ENCODE data around the gene SLC25A21.

Gene SLC25A21

DNA sequence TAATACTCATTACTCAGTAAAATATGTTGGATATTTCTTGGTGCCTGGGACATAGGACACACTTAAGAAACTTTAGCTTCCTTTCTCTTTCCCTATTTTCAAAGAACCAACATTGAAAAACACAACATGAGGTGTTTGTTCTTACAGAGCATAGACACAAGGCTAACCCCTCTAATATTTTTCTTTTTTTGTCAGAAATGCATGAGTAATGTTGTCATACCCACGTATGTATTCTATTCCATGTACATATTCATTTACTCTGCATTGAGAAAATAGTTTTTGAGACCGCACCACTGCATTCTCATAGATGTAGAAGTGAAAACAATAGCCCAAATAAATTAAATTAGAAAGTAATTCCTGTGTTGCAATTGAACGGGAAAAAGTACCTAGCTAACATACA is 497.7 kb downstream of the SLC25A21 start (continued):
- TF ChIP-seq, protein P1, sequence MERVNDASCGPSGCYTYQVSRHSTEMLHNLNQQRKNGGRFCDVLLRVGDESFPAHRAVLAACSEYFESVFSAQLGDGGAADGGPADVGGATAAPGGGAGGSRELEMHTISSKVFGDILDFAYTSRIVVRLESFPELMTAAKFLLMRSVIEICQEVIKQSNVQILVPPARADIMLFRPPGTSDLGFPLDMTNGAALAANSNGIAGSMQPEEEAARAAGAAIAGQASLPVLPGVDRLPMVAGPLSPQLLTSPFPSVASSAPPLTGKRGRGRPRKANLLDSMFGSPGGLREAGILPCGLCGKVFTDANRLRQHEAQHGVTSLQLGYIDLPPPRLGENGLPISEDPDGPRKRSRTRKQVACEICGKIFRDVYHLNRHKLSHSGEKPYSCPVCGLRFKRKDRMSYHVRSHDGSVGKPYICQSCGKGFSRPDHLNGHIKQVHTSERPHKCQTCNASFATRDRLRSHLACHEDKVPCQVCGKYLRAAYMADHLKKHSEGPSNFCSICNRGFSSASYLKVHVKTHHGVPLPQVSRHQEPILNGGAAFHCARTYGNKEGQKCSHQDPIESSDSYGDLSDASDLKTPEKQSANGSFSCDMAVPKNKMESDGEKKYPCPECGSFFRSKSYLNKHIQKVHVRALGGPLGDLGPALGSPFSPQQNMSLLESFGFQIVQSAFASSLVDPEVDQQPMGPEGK (tag by site-specific recombination; IDR thresholded peaks at IDR 0.05) = no peak
- TF ChIP-seq TCF7L2 (IDR thresholded peaks at IDR 0.05; ENCODE audit: borderline replicate concordance, low read depth, low read length) = no peak
- TF ChIP-seq ZNF174 (tag by site-specific recombination; IDR thresholded peaks at IDR 0.05) = no peak

DNA sequence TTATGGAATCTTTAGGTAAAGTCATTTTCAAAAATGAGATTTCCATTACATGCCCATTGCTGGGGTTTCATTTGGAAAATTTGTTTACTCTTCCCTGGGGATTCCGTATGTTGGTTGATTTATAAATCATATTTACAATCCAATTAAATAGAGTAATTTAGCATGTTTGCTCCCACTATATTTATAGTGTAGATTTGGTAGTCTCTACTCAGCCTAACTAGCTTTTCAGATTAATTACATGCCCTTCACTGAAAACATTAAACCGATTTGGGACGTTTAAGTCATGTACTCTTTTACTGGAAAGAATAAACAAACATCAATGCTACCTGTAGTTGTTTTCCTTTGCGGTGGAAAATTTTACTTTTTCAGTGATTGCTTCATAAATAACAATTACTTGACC is 500.3 kb downstream of the SLC25A21 start:
- H3K36me3 ChIP-seq (ENCODE audit: control insufficient read depth in 2 of 2, insufficient read depth in 1 of 2, low read length in 2 of 2) = peaks cover 10 to 13% of the 10 kb centered on the region in 2 experiments
- POLR2A ChIA-PET = no interaction called here
- peaks cover 9% of the 10 kb centered on the region for H3K4me1 ChIP-seq (ENCODE audit: control insufficient read depth, insufficient read depth, low read length)
- no peak overlapping the region for H3K4me3 ChIP-seq (ENCODE audit: low read depth, low read length)
- no peaks in the 10 kb centered on the region for H3K9me3 ChIP-seq (ENCODE audit: control insufficient read depth, insufficient read depth, low read depth, low read length)
- H3K27ac ChIP-seq (ENCODE audit: extremely low read depth, low read depth, low read length) = no peak overlapping the region
- CTCF ChIA-PET = no interaction called here
- TF ChIP-seq MZF1 (tag by site-specific recombination; IDR thresholded peaks at IDR 0.05; ENCODE audit: borderline replicate concordance) (no peak), ZNF76 (tag by site-specific recombination; IDR thresholded peaks at IDR 0.05; ENCODE audit: borderline replicate concordance, low read depth) (no peak), ZNF169 (tag by site-specific recombination; IDR thresholded peaks at IDR 0.05) (no peak), GLIS1 (tag by site-specific recombination; IDR thresholded peaks at IDR 0.05) (peak; percentile 56), ZNF600 (tag by site-specific recombination; IDR thresholded peaks at IDR 0.05) (no peak), SCRT2 (tag by site-specific recombination; IDR thresholded peaks at IDR 0.05) (peak; percentile 46; the same call in 1 of the 2 replicates), ZNF211 (tag by site-specific recombination; IDR thresholded peaks at IDR 0.05; ENCODE audit: low read depth) (no peak), REPIN1 (tag by site-specific recombination; IDR thresholded peaks at IDR 0.05; ENCODE audit: low read depth) (no peak), SP7 (tag by site-specific recombination; IDR thresholded peaks at IDR 0.05) (peak; percentile 48), ZBTB21 (tag by site-specific recombination; IDR thresholded peaks at IDR 0.05) (no peak), ZNF596 (tag by site-specific recombination; IDR thresholded peaks at IDR 0.05) (0 out of 2 replicates have a peak, but pooled peaks have one; percentile 14), GLI4 (tag by site-specific recombination; IDR thresholded peaks at IDR 0.05) (no peak), ZSCAN30 (tag by site-specific recombination; IDR thresholded peaks at IDR 0.05) (peak; percentile 13; the same call in 1 of the 2 replicates), OVOL3 (tag by site-specific recombination; IDR thresholded peaks at IDR 0.05) (peak; percentile 55; the same call in 1 of the 2 replicates), ZXDB (tag by site-specific recombination; IDR thresholded peaks at IDR 0.05) (no peak), WT1 (tag by site-specific recombination; IDR thresholded peaks at IDR 0.05) (peak; percentile 93), ZNF585B (tag by site-specific recombination; IDR thresholded peaks at IDR 0.05) (no peak), ZNF777 (tag by site-specific recombination; IDR thresholded peaks at IDR 0.05; ENCODE audit: borderline replicate concordance) (no peak), ZNF843 (tag by site-specific recombination; IDR thresholded peaks at IDR 0.05) (0 out of 2 replicates have a peak, but pooled peaks have one; percentile 20), ZNF707 (tag by site-specific recombination; IDR thresholded peaks at IDR 0.05) (no peak), ZNF654 (tag by site-specific recombination; IDR thresholded peaks at IDR 0.05; ENCODE audit: low read depth) (no peak), GLIS2 (tag by site-specific recombination; IDR thresholded peaks at IDR 0.05) (no peak), KLF8 (tag by site-specific recombination; IDR thresholded peaks at IDR 0.05) (0 out of 2 replicates have a peak, but pooled peaks have one; percentile 24), ZNF768 (tag by site-specific recombination; IDR thresholded peaks at IDR 0.05) (no peak), KLF9 (tag by site-specific recombination; IDR thresholded peaks at IDR 0.05; ENCODE audit: low read depth) (no peak), ZBTB8A (tag by site-specific recombination; IDR thresholded peaks at IDR 0.05) (peak; percentile 20; the same call in 1 of the 2 replicates), SCRT1 (tag by site-specific recombination; IDR thresholded peaks at IDR 0.05; ENCODE audit: borderline replicate concordance) (peak; percentile 43; the same call in 1 of the 2 replicates), ZEB2 (tag by site-specific recombination; IDR thresholded peaks at IDR 0.05) (0 out of 2 replicates have a peak, but pooled peaks have one; percentile 23), SP2 (tag by site-specific recombination; IDR thresholded peaks at IDR 0.05) (no peak)
- TF ChIP-seq, protein P2, sequence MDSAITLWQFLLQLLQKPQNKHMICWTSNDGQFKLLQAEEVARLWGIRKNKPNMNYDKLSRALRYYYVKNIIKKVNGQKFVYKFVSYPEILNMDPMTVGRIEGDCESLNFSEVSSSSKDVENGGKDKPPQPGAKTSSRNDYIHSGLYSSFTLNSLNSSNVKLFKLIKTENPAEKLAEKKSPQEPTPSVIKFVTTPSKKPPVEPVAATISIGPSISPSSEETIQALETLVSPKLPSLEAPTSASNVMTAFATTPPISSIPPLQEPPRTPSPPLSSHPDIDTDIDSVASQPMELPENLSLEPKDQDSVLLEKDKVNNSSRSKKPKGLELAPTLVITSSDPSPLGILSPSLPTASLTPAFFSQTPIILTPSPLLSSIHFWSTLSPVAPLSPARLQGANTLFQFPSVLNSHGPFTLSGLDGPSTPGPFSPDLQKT (IDR thresholded peaks at IDR 0.05; ENCODE audit: borderline replicate concordance, low read depth, low read length) = no peak
- TF ChIP-seq, protein P3, sequence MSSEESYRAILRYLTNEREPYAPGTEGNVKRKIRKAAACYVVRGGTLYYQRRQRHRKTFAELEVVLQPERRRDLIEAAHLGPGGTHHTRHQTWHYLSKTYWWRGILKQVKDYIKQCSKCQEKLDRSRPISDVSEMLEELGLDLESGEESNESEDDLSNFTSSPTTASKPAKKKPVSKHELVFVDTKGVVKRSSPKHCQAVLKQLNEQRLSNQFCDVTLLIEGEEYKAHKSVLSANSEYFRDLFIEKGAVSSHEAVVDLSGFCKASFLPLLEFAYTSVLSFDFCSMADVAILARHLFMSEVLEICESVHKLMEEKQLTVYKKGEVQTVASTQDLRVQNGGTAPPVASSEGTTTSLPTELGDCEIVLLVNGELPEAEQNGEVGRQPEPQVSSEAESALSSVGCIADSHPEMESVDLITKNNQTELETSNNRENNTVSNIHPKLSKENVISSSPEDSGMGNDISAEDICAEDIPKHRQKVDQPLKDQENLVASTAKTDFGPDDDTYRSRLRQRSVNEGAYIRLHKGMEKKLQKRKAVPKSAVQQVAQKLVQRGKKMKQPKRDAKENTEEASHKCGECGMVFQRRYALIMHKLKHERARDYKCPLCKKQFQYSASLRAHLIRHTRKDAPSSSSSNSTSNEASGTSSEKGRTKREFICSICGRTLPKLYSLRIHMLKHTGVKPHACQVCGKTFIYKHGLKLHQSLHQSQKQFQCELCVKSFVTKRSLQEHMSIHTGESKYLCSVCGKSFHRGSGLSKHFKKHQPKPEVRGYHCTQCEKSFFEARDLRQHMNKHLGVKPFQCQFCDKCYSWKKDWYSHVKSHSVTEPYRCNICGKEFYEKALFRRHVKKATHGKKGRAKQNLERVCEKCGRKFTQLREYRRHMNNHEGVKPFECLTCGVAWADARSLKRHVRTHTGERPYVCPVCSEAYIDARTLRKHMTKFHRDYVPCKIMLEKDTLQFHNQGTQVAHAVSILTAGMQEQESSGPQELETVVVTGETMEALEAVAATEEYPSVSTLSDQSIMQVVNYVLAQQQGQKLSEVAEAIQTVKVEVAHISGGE (tag by site-specific recombination; conservative IDR thresholded peaks at IDR 0.05; ENCODE audit: low read depth) = no peak
